ENCODE measurements around the gene C1QA. TPM values are rescaled to one million over a fixed set of nuclear protein-coding genes. Genes with fewer than 3 reads are reported as not detected.

The C1QA gene
- total and polyA plus RNA-seq, 10 of the 15 experiments (the other 5 are each of a cell fraction or from before 2014, with no cell fraction given) = 0.59 TPM; not detected in 9

- RAD21 ChIA-PET (ENCODE audit: unreplicated experiment) = no interaction called here
- POLR2A ChIA-PET = no interaction called here
- Histone ChIP-seq H3K79me2 (ENCODE audit: control insufficient read depth, insufficient read depth, low read length) (no peaks in the 10 kb centered on the region), H3K36me3 (ENCODE audit: control insufficient read depth in 2 of 2, insufficient read depth in 2 of 2, low read length in 1 of 2) (no peaks in the 10 kb centered on the region), H3K9ac (ENCODE audit: control insufficient read depth, insufficient read depth, low read length) (no peak overlapping the region), H3K9me3 (replicated peaks; ENCODE audit: control insufficient read depth, insufficient read depth, low read length) (no peaks in the 10 kb centered on the region; the same call in 2 of the 3 replicates), H3K4me3 (no peak overlapping the region), H3K27me3 (replicated peaks in 1 of 2; ENCODE audit: control insufficient read depth in 2 of 2, insufficient read depth in 2 of 2, low read length in 1 of 2) (no peaks in the 10 kb centered on the region; a peak in 2 of 4 replicates), H2AFZ (ENCODE audit: control insufficient read depth, low read depth, low read length) (no peak overlapping the region), H4K20me1 (ENCODE audit: control insufficient read depth, insufficient read depth) (no peaks in the 10 kb centered on the region), H3K4me2 (ENCODE audit: control insufficient read depth, insufficient read depth) (no peak overlapping the region), H3K4me1 (ENCODE audit: control insufficient read depth, insufficient read depth, low read length) (no peaks in the 10 kb centered on the region), H3K27ac (ENCODE audit: control insufficient read depth, insufficient read depth) (no peak overlapping the region)
- no peak for ATAC-seq
- intact Hi-C loops (cut with micrococcal nuclease; ENCODE audit: unreplicated experiment) (no loop called here), in situ Hi-C loops (cut with MboI) (loop anchor here (5.0 kb wide), 2 partner anchors 229 to 514 kb away; no protein-coding TSS in a partner anchor)
- SMC1A ChIA-PET (ENCODE audit: uncharacterized antibody, unreplicated experiment) = interaction anchor here (0.9 kb wide), 1 partner anchor 226 kb away, joined by 5 read pairs; no protein-coding TSS in a partner anchor
- DNase-seq (ENCODE audit: low read depth, low spot score) = no peak
- CTCF ChIA-PET = interaction anchor here (1.3 to 1.4 kb wide), 2 partner anchors 30 to 226 kb away, joined by 3 to 4 read pairs; no protein-coding TSS in a partner anchor
- TF ChIP-seq JUNB (IDR thresholded peaks at IDR 0.05) (no peak), SMAD5 (IDR thresholded peaks at IDR 0.05; ENCODE audit: low read depth) (no peak), CBX5 (IDR thresholded peaks at IDR 0.05; ENCODE audit: low read depth) (no peak), POLR2AphosphoS5 (IDR thresholded peaks at IDR 0.05; ENCODE audit: low read length) (no peak), FOXK2 (IDR thresholded peaks at IDR 0.05) (no peak), CBX3 (IDR thresholded peaks at IDR 0.05; ENCODE audit: borderline replicate concordance, low read depth) (no peak), SPI1 (IDR thresholded peaks at IDR 0.05; ENCODE audit: borderline replicate concordance, insufficient read depth, low read depth, low read length) (no peak), CHD4 (IDR thresholded peaks at IDR 0.05) (no peak), RB1 (IDR thresholded peaks at IDR 0.05; ENCODE audit: borderline replicate concordance) (no peak), NFIC (IDR thresholded peaks at IDR 0.05; ENCODE audit: low read depth, low read length) (no peak), MXI1 (IDR thresholded peaks at IDR 0.05; ENCODE audit: low read depth, low read length) (no peak), MTA2 (IDR thresholded peaks at IDR 0.05; ENCODE audit: low read depth) (no peak)
- TF ChIP-seq, protein P1, sequence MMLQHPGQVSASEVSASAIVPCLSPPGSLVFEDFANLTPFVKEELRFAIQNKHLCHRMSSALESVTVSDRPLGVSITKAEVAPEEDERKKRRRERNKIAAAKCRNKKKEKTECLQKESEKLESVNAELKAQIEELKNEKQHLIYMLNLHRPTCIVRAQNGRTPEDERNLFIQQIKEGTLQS (IDR thresholded peaks at IDR 0.05; ENCODE audit: borderline replicate concordance, extremely low read depth, low read depth, low read length) = no peak
- TF ChIP-seq, protein P2, sequence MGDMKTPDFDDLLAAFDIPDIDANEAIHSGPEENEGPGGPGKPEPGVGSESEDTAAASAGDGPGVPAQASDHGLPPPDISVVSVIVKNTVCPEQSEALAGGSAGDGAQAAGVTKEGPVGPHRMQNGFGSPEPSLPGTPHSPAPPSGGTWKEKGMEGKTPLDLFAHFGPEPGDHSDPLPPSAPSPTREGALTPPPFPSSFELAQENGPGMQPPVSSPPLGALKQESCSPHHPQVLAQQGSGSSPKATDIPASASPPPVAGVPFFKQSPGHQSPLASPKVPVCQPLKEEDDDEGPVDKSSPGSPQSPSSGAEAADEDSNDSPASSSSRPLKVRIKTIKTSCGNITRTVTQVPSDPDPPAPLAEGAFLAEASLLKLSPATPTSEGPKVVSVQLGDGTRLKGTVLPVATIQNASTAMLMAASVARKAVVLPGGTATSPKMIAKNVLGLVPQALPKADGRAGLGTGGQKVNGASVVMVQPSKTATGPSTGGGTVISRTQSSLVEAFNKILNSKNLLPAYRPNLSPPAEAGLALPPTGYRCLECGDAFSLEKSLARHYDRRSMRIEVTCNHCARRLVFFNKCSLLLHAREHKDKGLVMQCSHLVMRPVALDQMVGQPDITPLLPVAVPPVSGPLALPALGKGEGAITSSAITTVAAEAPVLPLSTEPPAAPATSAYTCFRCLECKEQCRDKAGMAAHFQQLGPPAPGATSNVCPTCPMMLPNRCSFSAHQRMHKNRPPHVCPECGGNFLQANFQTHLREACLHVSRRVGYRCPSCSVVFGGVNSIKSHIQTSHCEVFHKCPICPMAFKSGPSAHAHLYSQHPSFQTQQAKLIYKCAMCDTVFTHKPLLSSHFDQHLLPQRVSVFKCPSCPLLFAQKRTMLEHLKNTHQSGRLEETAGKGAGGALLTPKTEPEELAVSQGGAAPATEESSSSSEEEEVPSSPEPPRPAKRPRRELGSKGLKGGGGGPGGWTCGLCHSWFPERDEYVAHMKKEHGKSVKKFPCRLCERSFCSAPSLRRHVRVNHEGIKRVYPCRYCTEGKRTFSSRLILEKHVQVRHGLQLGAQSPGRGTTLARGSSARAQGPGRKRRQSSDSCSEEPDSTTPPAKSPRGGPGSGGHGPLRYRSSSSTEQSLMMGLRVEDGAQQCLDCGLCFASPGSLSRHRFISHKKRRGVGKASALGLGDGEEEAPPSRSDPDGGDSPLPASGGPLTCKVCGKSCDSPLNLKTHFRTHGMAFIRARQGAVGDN (IDR thresholded peaks at IDR 0.05) = no peak
- 21% methylated on average over 7 of the region's 7 CpGs for WGBS (ENCODE audit: insufficient coverage, insufficient replicate concordance, low lambda C conversion rate, missing lambda C conversion rate)
- no peak for FAIRE-seq
- no TSS peak for BruUV-seq (replicated peaks)
These were observed 9.5 kb downstream of the C1QA start for GRCh38 chr1:22645931-22646330.
